Measurements from ENCODE around the gene ISG20. TPM values are rescaled to one million over a fixed set of nuclear protein-coding genes. Genes with fewer than 3 reads are reported as not detected.

ISG20 gene
- total RNA-seq, 1 experiment from 2014 or later: 1.8 TPM

DNA sequence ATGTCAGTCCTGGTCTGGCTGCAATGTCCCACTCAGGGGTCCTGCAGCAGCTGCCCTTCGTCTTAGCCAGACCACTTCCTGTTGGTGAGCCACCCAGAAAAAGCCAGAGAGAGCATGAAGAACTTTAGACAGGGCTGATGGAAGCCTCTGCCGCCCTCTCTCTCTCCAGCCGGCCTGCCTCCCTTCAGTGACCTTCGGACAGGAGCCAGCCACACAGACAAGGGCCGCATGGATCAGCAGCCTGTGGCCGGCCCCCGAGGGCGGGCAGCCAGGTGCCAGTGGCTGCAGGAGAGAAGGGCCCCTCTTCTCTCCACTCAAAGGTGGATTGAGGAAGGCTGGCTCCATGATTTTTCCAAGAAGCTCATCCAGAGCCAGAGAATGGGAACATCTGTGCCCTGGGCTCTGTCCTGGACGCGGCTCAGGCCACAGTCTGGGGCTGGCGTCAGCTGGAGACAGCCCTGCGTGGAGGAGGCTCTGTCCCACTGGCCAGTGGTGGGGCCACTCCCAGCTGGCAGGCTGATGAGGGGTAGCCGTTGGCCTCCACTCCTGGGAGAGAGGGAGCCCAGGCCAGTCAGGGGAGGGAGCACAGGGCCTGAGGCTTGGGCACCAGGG, 42.9 kb downstream of the ISG20 start:
- ChIA-PET CTCF (no interaction called here), POLR2A (ENCODE audit: low non-redundant PET) (no interaction called here)
- no TSS peak for BruUV-seq (replicated peaks)
- H3K27ac ChIP-seq (ENCODE audit: low read depth, low read length, poor library complexity, severe bottlenecking): no peak overlapping the region
- H3K9me3 ChIP-seq (ENCODE audit: low read depth, low read length, poor library complexity, severe bottlenecking): no peaks in the 10 kb centered on the region
- no peak overlapping the region for H3K4me3 ChIP-seq (ENCODE audit: low read depth, low read length, poor library complexity, severe bottlenecking)
- no peak for DNase-seq (ENCODE audit: low spot score)
- H3K27me3 ChIP-seq (replicated peaks; ENCODE audit: insufficient read depth, low read depth, low read length, poor library complexity): peaks cover 7% of the 10 kb centered on the region
- intact Hi-C loops (cut with micrococcal nuclease; ENCODE audit: unreplicated experiment): no loop called here
- H3K4me1 ChIP-seq (ENCODE audit: insufficient read depth, low read length, poor library complexity, severe bottlenecking): no peaks in the 10 kb centered on the region
- H3K36me3 ChIP-seq (ENCODE audit: insufficient read depth, low read length, poor library complexity, severe bottlenecking): no peaks in the 10 kb centered on the region
- TF ChIP-seq EZH2 (IDR thresholded peaks at IDR 0.05; ENCODE audit: borderline replicate concordance, low read depth, low read length, poor library complexity, severe bottlenecking): no peak
- TF ChIP-seq, protein P1, sequence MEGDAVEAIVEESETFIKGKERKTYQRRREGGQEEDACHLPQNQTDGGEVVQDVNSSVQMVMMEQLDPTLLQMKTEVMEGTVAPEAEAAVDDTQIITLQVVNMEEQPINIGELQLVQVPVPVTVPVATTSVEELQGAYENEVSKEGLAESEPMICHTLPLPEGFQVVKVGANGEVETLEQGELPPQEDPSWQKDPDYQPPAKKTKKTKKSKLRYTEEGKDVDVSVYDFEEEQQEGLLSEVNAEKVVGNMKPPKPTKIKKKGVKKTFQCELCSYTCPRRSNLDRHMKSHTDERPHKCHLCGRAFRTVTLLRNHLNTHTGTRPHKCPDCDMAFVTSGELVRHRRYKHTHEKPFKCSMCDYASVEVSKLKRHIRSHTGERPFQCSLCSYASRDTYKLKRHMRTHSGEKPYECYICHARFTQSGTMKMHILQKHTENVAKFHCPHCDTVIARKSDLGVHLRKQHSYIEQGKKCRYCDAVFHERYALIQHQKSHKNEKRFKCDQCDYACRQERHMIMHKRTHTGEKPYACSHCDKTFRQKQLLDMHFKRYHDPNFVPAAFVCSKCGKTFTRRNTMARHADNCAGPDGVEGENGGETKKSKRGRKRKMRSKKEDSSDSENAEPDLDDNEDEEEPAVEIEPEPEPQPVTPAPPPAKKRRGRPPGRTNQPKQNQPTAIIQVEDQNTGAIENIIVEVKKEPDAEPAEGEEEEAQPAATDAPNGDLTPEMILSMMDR (conservative IDR thresholded peaks at IDR 0.05; ENCODE audit: low read depth, low read length): no peak

GRCh38 chr15:88684345-88684744, 45.5 kb downstream of the ISG20 start:
- intact Hi-C loops (cut with micrococcal nuclease; ENCODE audit: unreplicated experiment): no loop called here
- TF ChIP-seq, protein P1 (conservative IDR thresholded peaks at IDR 0.05; ENCODE audit: low read depth, low read length): no peak
- no peak for TF ChIP-seq EZH2 (IDR thresholded peaks at IDR 0.05; ENCODE audit: borderline replicate concordance, low read depth, low read length, poor library complexity, severe bottlenecking)
- ChIA-PET CTCF (no interaction called here), POLR2A (ENCODE audit: low non-redundant PET) (no interaction called here)
- no TSS peak for BruUV-seq (replicated peaks)
- Histone ChIP-seq H3K36me3 (ENCODE audit: insufficient read depth, low read length, poor library complexity, severe bottlenecking) (no peaks in the 10 kb centered on the region), H3K9me3 (ENCODE audit: low read depth, low read length, poor library complexity, severe bottlenecking) (no peaks in the 10 kb centered on the region), H3K4me3 (ENCODE audit: low read depth, low read length, poor library complexity, severe bottlenecking) (no peak overlapping the region), H3K27ac (ENCODE audit: low read depth, low read length, poor library complexity, severe bottlenecking) (no peak overlapping the region), H3K4me1 (ENCODE audit: insufficient read depth, low read length, poor library complexity, severe bottlenecking) (no peaks in the 10 kb centered on the region), H3K27me3 (replicated peaks; ENCODE audit: insufficient read depth, low read depth, low read length, poor library complexity) (peaks cover 26% of the 10 kb centered on the region)
- no peak for DNase-seq (ENCODE audit: low spot score)

DNA sequence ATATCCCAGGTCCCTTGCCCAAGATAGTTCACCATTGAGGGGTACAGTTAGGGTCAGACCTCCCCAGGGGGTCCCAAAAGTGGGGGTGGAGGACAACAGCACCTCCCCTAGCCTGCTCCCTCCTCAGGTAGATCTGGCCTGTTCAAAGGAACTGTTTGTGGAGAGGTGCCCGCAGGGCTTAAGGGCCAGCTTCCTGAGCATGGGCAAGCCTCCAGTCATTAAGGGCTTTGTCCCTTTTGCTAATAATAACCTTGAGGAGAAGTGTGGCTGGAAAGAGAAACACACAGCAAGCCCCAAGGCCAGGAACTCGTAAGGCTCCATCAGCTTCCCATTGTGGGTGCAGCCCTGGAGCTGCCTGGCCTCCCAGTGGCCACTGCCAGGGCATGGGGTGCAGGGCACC, 47.4 kb downstream of the ISG20 start:
- intact Hi-C loops (cut with micrococcal nuclease; ENCODE audit: unreplicated experiment): no loop called here
- BruUV-seq (replicated peaks): no TSS peak
- DNase-seq (ENCODE audit: low spot score): no peak
- ChIA-PET CTCF (no interaction called here), POLR2A (ENCODE audit: low non-redundant PET) (no interaction called here)
- H3K27me3 ChIP-seq (replicated peaks; ENCODE audit: insufficient read depth, low read depth, low read length, poor library complexity): peaks cover 26% of the 10 kb centered on the region
- no peak for TF ChIP-seq EZH2 (IDR thresholded peaks at IDR 0.05; ENCODE audit: borderline replicate concordance, low read depth, low read length, poor library complexity, severe bottlenecking)
- TF ChIP-seq, protein P1 (conservative IDR thresholded peaks at IDR 0.05; ENCODE audit: low read depth, low read length): no peak
- no peaks in the 10 kb centered on the region for H3K9me3 ChIP-seq (ENCODE audit: low read depth, low read length, poor library complexity, severe bottlenecking)
- no peaks in the 10 kb centered on the region for H3K36me3 ChIP-seq (ENCODE audit: insufficient read depth, low read length, poor library complexity, severe bottlenecking)
- no peak overlapping the region for H3K27ac ChIP-seq (ENCODE audit: low read depth, low read length, poor library complexity, severe bottlenecking)
- no peaks in the 10 kb centered on the region for H3K4me1 ChIP-seq (ENCODE audit: insufficient read depth, low read length, poor library complexity, severe bottlenecking)
- H3K4me3 ChIP-seq (ENCODE audit: low read depth, low read length, poor library complexity, severe bottlenecking): no peak overlapping the region
